K562 (cell line): ENCODE measurements around the gene LST1. TPM values are rescaled to one million over a fixed set of nuclear protein-coding genes. Genes with fewer than 3 reads are reported as not detected.

Experiments
- ATF6 ChIP-seq: sonication (generic); formaldehyde crosslinking; IDR thresholded peaks from 2 replicates; pipeline ENCODE4 v1.4.0; 2020; ENCODE audit warnings: mild to moderate bottlenecking, missing genetic modification reagents
- FOXP4 ChIP-seq: sonication (generic); formaldehyde crosslinking; IDR thresholded peaks from 2 replicates; pipeline ENCODE4 v1.8.0; 2022; ENCODE audit warnings: mild to moderate bottlenecking, missing genetic modification reagents, borderline replicate concordance
- MAFK ChIP-seq: IDR thresholded peaks from 2 replicates; pipeline ENCODE4 v1.6.1; 2011; ENCODE audit warnings: low read length, improper control_type of control experiment
- MEF2A ChIP-seq: IDR thresholded peaks from 2 replicates; pipeline ENCODE4 v1.6.1; 2011; ENCODE audit warnings: low read depth, mild to moderate bottlenecking, low read length, moderate library complexity; ENCODE audit not compliant: control insufficient read depth
- MEF2D ChIP-seq: conservative IDR thresholded peaks from 2 replicates; pipeline ENCODE4 v1.6.1; 2016; ENCODE audit warnings: low read depth, missing genetic modification characterization, missing compliant biosample characterization
- NRF1 ChIP-seq, 2 experiments: fragments of 450-650 bp; IDR thresholded peaks in 1 of 2; conservative IDR thresholded peaks in 1 of 2; 2 replicates each; pipeline ENCODE4 v1.6.1; 2014; ENCODE audit warnings: mild to moderate bottlenecking in 2 of 2
- XRCC5 ChIP-seq: fragments of 200-400 bp; formaldehyde crosslinking; IDR thresholded peaks from 2 replicates; pipeline ENCODE4 v1.6.1; 2017; ENCODE audit warnings: low read depth, mild to moderate bottlenecking, low read length
- ZBTB40 ChIP-seq, 2 experiments: fragments of 450-650 bp in 1 of 2; sonication (generic) in 1 of 2; formaldehyde crosslinking in 1 of 2; IDR thresholded peaks; 2 replicates each; pipeline versions ENCODE4 v1.7.1 to v1.9.0; 2016 to 2022; ENCODE audit warnings: inconsistent platforms in 1 of 2, mild to moderate bottlenecking in 1 of 2, missing genetic modification reagents in 1 of 2
- ZBTB9 ChIP-seq: fragments of 450-650 bp; formaldehyde crosslinking; IDR thresholded peaks from 2 replicates; pipeline ENCODE4 v1.4.0; 2020; ENCODE audit warnings: mild to moderate bottlenecking, moderate library complexity
- ZNF239 ChIP-seq: fragments of 250-450 bp; sonication (Bioruptor Pico); IDR thresholded peaks from 2 replicates; pipeline ENCODE4 v1.4.0; 2020; ENCODE audit warnings: mild to moderate bottlenecking
- ZNF354B ChIP-seq: fragments of 250-450 bp; sonication (Bioruptor Pico); IDR thresholded peaks from 2 replicates; pipeline ENCODE4 v1.4.0; 2020
- polyA plus RNA-seq, 8 experiments: library from polyadenylated mRNA; depleted of rRNA in 4 of 8; stranded (reverse) in 5 of 8; unstranded in 3 of 8; fragments of >200 nt; fragmentation: Nextera tagmentation in 2 of 8; fragmentation: Illumina TruSeq in 1 of 8; extraction: Ambion mirVana in 2 of 8; extraction: Trizol in 1 of 8; gene quantifications; 2 replicates each; pipeline versions ENCODE4 v1.2.1 to v1.2.3, GENCODE V29; 2011 to 2014; ENCODE audit warnings: inconsistent platforms in 1 of 8, missing spikeins in 1 of 8
- total RNA-seq, 7 experiments: library from RNA; depleted of rRNA in 6 of 7; stranded (reverse); fragments of >200 nt in 6 of 7; fragmentation: Illumina TruSeq in 2 of 7; extraction: Trizol in 2 of 7; gene quantifications; 2 replicates each; pipeline versions ENCODE4 v1.2.1 to v1.2.3, GENCODE V29; 2011 to 2021; ENCODE audit warnings: low replicate concordance in 1 of 7

LST1 gene
- total and polyA plus RNA-seq, 9 of the 15 experiments (the other 6 are each of a cell fraction or from before 2014, with no cell fraction given): 0.82 to 7.8 (median 1.7) TPM

- peak; percentile 92 for TF ChIP-seq ZBTB40 (IDR thresholded peaks at IDR 0.05)
- TF ChIP-seq ZBTB40 (CRISPR knock-in tag; IDR thresholded peaks at IDR 0.05): peak; percentile 37; the same call in 1 of the 2 replicates
- TF ChIP-seq ZBTB9 (CRISPR knock-in tag): peak; percentile 36; the same call in 1 of the 2 replicates
- TF ChIP-seq NRF1 (conservative IDR thresholded peaks at IDR 0.05 in 1 of 2, IDR thresholded peaks at IDR 0.05 in 1 of 2): peak; percentile 95 to 96
- TF ChIP-seq ZNF239 (CRISPR knock-in tag): no peak; the same call in 1 of the 2 replicates
- no peak for TF ChIP-seq FOXP4 (CRISPR knock-in tag)
- TF ChIP-seq MEF2D (tag): peak; percentile 80
- TF ChIP-seq ATF6 (CRISPR knock-in tag): peak; percentile 97
- TF ChIP-seq XRCC5: peak; percentile 61
- peak; percentile 67 for TF ChIP-seq ZNF354B (CRISPR knock-in tag)
- TF ChIP-seq MEF2A: no peak
- TF ChIP-seq MAFK: 0 out of 2 replicates have a peak, but pooled peaks have one; percentile 11
These were observed 44.2 kb upstream of the LST1 start, which contains the start of gene DDX39B (continued) for GRCh38 chr6:31541658-31542521.
